Fibroblast of lung (primary cell): ENCODE results near the gene AADACL4. TPM values are rescaled to one million over a fixed set of nuclear protein-coding genes. Genes with fewer than 3 reads are reported as not detected.
"Not testable (repeated sequence)": the region's sequence is repeated elsewhere in the genome, so short reads cannot be mapped to it uniquely, and the experiment has no call there.

Source experiments
- DNase-seq, 2 donors: peaks; one replicate each; pipeline versions ENCODE4 v3.0.0 to v3.0.0-alpha.2; 2010; ENCODE audit warnings: low read depth in 2 of 2
- H2AFZ ChIP-seq: 2 replicates; pipeline ENCODE4 v1.5.1; 2012; ENCODE audit warnings: low read length, control low read depth, inconsistent platforms
- H3K27ac ChIP-seq: 2 replicates; pipeline ENCODE4 v1.5.1; 2011; ENCODE audit warnings: low read length, control low read depth; ENCODE audit not compliant: insufficient read depth
- H3K27me3 ChIP-seq: 2 replicates; pipeline ENCODE4 v1.5.1; 2011; ENCODE audit warnings: mild to moderate bottlenecking, low read length; ENCODE audit not compliant: control insufficient read depth, insufficient read depth
- H3K36me3 ChIP-seq: 2 replicates; pipeline ENCODE4 v1.5.1; 2011; ENCODE audit warnings: low read length; ENCODE audit not compliant: control insufficient read depth, insufficient read depth
- H3K4me1 ChIP-seq: 2 replicates; pipeline ENCODE4 v1.5.1; 2011; ENCODE audit warnings: low read length; ENCODE audit not compliant: control insufficient read depth, insufficient read depth; ENCODE audit errors: extremely low read depth
- H3K4me2 ChIP-seq: 2 replicates; pipeline ENCODE4 v1.5.1; 2011; ENCODE audit warnings: low read length, control low read depth; ENCODE audit not compliant: insufficient read depth; ENCODE audit errors: extremely low read depth
- H3K4me3 ChIP-seq, 4 experiments: fragments of 200-600 bp in 1 of 4; sonication (generic) in 1 of 4; replicated peaks in 1 of 4; 2 replicates each; pipeline ENCODE4 v1.5.1; 2011 to 2016; ENCODE audit warnings: low read length in 4 of 4, low read depth in 3 of 4, mild to moderate bottlenecking in 3 of 4, control low read depth in 2 of 4, inconsistent platforms in 1 of 4, mixed read lengths in 1 of 4; ENCODE audit not compliant: insufficient read depth in 1 of 4; ENCODE audit errors: control extremely low read depth in 1 of 4
- H3K79me2 ChIP-seq: 2 replicates; pipeline ENCODE4 v1.5.1; 2012; ENCODE audit warnings: mild to moderate bottlenecking, low read length, inconsistent platforms; ENCODE audit not compliant: control insufficient read depth, insufficient read depth
- H3K9ac ChIP-seq: 2 replicates; pipeline ENCODE4 v1.5.1; 2011; ENCODE audit warnings: mild to moderate bottlenecking, low read length, control low read depth; ENCODE audit not compliant: insufficient read depth
- H3K9me3 ChIP-seq: 2 replicates; pipeline ENCODE4 v1.5.1; 2012; ENCODE audit warnings: low read depth, low read length; ENCODE audit not compliant: control insufficient read depth, insufficient read depth
- H4K20me1 ChIP-seq: 2 replicates; pipeline ENCODE4 v1.5.1; 2011; ENCODE audit warnings: low read length; ENCODE audit not compliant: control insufficient read depth, insufficient read depth; ENCODE audit errors: extremely low read depth
- CTCF ChIP-seq, 2 donors: IDR thresholded peaks in 1 of 2; conservative IDR thresholded peaks in 1 of 2; 1 replicate in 1 of 2; 2 replicates in 1 of 2; pipeline ENCODE4 v1.5.1; 2011 to 2012; ENCODE audit warnings: low read length in 2 of 2, control low read depth in 1 of 2, inconsistent platforms in 1 of 2, low read depth in 1 of 2, mild to moderate bottlenecking in 1 of 2
- EZH2 ChIP-seq: IDR thresholded peaks from 2 replicates; pipeline ENCODE4 v1.5.1; 2012; ENCODE audit warnings: low read length, control low read depth, mild to moderate bottlenecking; ENCODE audit errors: missing control alignments
- polyA plus RNA-seq, 2 donors: library from polyadenylated mRNA; depleted of rRNA in 1 of 2; stranded (reverse) in 1 of 2; unstranded in 1 of 2; fragments of >200 nt; gene quantifications; 2 replicates each; pipeline ENCODE4 v1.2.1, GENCODE V29; 2011 to 2012; ENCODE audit warnings: missing spikeins in 1 of 2
- total RNA-seq: library from RNA; depleted of rRNA; stranded (reverse); fragments of >200 nt; gene quantifications from 2 replicates; pipeline ENCODE4 v1.2.1, GENCODE V29; 2014

Gene AADACL4
- total and polyA plus RNA-seq, 2 donors (not counting 1 experiment from before 2014, with no cell fraction given), result not detected

- H3K9me3 ChIP-seq, result no peaks in the 10 kb centered on the region
- TF ChIP-seq CTCF (conservative IDR thresholded peaks at IDR 0.05 in 1 of 2, IDR thresholded peaks at IDR 0.05 in 1 of 2; ENCODE audit: low read depth in 1 of 2, low read length in 2 of 2), result no peak
- no peak for TF ChIP-seq EZH2
- H3K4me2 ChIP-seq, result no peak overlapping the region
- H3K27ac ChIP-seq, result no peak overlapping the region
- no peaks in the 10 kb centered on the region for H3K79me2 ChIP-seq
- H2AFZ ChIP-seq, result no peak overlapping the region
- DNase-seq, result no peak
- H3K36me3 ChIP-seq, result no peaks in the 10 kb centered on the region
- H3K4me1 ChIP-seq, result no peaks in the 10 kb centered on the region
- H4K20me1 ChIP-seq, result no peaks in the 10 kb centered on the region
- H3K4me3 ChIP-seq, result no peak overlapping the region
- H3K27me3 ChIP-seq, result peaks cover 4% of the 10 kb centered on the region
- H3K9ac ChIP-seq, result no peak overlapping the region
Observed at GRCh38 chr1:12643079-12643478, 806 bp upstream of the AADACL4 start.

- Histone ChIP-seq H3K36me3 (no peaks in the 10 kb centered on the region), H2AFZ (no peak overlapping the region), H3K79me2 (no peaks in the 10 kb centered on the region), H3K9ac (no peak overlapping the region), H3K4me1 (no peaks in the 10 kb centered on the region), H3K4me2 (no peak overlapping the region), H3K27me3 (peaks cover 4% of the 10 kb centered on the region), H3K4me3 (no peak overlapping the region), H4K20me1 (no peaks in the 10 kb centered on the region), H3K27ac (no peak overlapping the region), H3K9me3 (no peaks in the 10 kb centered on the region)
- DNase-seq, result no peak
- no peak for TF ChIP-seq CTCF (conservative IDR thresholded peaks at IDR 0.05 in 1 of 2, IDR thresholded peaks at IDR 0.05 in 1 of 2; ENCODE audit: low read depth in 1 of 2, low read length in 2 of 2)
- no peak for TF ChIP-seq EZH2
Observed at GRCh38 chr1:12644237-12644636, 352 bp downstream of the AADACL4 start.

- Histone ChIP-seq H3K27me3 (peaks cover 4% of the 10 kb centered on the region), H3K4me3 (no peak overlapping the region), H3K9me3 (no peaks in the 10 kb centered on the region), H3K9ac (no peak overlapping the region), H2AFZ (no peak overlapping the region), H3K36me3 (no peaks in the 10 kb centered on the region), H4K20me1 (no peaks in the 10 kb centered on the region), H3K79me2 (no peaks in the 10 kb centered on the region), H3K4me1 (no peaks in the 10 kb centered on the region), H3K27ac (no peak overlapping the region), H3K4me2 (no peak overlapping the region)
- TF ChIP-seq CTCF (conservative IDR thresholded peaks at IDR 0.05 in 1 of 2, IDR thresholded peaks at IDR 0.05 in 1 of 2; ENCODE audit: low read depth in 1 of 2, low read length in 2 of 2) (no peak), EZH2 (no peak)
- no peak for DNase-seq
Observed at GRCh38 chr1:12644829-12645228, 944 bp downstream of the AADACL4 start.

- H3K9me3 ChIP-seq, H3K4me3 ChIP-seq, H3K79me2 ChIP-seq, H3K4me1 ChIP-seq, H3K27ac ChIP-seq, H3K36me3 ChIP-seq, H2AFZ ChIP-seq, H3K27me3 ChIP-seq, H3K4me2 ChIP-seq, DNase-seq, H3K9ac ChIP-seq, H4K20me1 ChIP-seq: not testable (repeated sequence)
Observed at GRCh38 chr1:12645401-12645800, 1.5 kb downstream of the AADACL4 start.
